ENCODE results near the gene QRFP.

The QRFP gene

DNA sequence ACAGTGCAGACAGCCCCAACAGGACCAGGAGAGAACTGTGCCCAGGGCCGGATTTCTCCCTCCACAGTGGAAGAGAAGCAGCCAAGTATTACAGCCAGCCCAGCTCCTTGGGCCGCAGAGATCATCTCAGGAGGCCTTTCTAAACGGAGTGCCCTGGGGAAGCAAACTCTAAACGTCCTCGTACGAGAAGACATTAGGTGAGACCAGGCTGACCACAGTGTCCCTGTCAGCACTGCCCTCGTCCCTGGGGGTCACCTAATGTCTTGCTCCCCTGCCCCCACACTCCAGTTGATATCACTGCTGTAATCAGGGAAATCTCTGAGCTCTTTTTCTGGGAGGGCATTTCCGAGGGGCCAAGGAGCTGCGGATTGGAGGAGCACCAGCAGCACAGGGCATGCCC lies 6.5 kb downstream of the QRFP start:
- H3K4me3 ChIP-seq (ENCODE audit: low read depth, low read length): no peak overlapping the region
- no peak for DNase-seq (ENCODE audit: low read depth)
- TF ChIP-seq, protein P1, sequence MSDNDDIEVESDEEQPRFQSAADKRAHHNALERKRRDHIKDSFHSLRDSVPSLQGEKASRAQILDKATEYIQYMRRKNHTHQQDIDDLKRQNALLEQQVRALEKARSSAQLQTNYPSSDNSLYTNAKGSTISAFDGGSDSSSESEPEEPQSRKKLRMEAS (IDR thresholded peaks at IDR 0.05; ENCODE audit: low read depth, low read length): no peak
- TF ChIP-seq, protein P2, sequence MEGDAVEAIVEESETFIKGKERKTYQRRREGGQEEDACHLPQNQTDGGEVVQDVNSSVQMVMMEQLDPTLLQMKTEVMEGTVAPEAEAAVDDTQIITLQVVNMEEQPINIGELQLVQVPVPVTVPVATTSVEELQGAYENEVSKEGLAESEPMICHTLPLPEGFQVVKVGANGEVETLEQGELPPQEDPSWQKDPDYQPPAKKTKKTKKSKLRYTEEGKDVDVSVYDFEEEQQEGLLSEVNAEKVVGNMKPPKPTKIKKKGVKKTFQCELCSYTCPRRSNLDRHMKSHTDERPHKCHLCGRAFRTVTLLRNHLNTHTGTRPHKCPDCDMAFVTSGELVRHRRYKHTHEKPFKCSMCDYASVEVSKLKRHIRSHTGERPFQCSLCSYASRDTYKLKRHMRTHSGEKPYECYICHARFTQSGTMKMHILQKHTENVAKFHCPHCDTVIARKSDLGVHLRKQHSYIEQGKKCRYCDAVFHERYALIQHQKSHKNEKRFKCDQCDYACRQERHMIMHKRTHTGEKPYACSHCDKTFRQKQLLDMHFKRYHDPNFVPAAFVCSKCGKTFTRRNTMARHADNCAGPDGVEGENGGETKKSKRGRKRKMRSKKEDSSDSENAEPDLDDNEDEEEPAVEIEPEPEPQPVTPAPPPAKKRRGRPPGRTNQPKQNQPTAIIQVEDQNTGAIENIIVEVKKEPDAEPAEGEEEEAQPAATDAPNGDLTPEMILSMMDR (IDR thresholded peaks at IDR 0.05; ENCODE audit: low read depth, low read length): no peak
- TF ChIP-seq MYC (IDR thresholded peaks at IDR 0.05; ENCODE audit: low read depth, low read length): no peak
- no peak for TF ChIP-seq POLR2A (IDR thresholded peaks at IDR 0.05; ENCODE audit: extremely low read depth, insufficient read length)

DNA sequence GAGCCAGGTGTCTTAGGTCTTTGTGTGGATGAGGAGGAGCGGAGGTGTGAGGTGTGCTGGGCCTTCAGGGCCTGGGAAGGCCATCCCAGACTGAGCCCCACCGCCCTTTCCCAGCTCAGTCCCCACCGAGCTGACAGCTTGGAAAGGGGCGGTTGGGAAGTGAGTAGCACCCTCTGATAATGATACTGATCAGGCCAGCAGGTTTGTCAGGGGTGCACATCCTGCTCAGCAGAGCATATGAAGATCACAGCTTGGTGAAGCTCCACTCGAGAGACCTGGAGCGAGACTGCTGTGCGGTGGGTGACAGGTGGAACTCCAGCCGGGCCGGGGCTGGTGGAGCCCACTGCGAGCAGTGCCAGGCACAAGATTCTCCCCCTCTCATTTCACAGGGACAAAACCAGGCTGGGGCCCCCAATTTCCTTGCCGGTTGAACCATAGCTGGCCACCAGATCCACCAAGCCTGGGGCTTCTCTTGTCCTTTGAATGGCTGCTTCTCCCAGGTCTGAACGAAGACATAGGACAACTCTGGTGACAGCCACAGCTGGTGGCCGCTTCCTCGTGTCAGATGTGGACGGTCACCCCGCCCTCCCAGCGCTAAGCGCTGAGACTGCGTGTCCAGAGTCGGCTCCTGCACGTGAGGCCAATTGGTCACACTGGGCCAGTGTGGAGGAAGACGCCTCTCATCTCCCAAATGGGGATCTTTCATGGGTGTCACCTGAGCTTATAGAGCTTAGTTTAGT lies 8.3 kb downstream of the QRFP start:
- DNase-seq (ENCODE audit: low read depth): no peak
- no peak overlapping the region for H3K4me3 ChIP-seq (ENCODE audit: low read depth, low read length)
- TF ChIP-seq, protein P1 (IDR thresholded peaks at IDR 0.05; ENCODE audit: low read depth, low read length): no peak
- no peak for TF ChIP-seq MYC (IDR thresholded peaks at IDR 0.05; ENCODE audit: low read depth, low read length)
- TF ChIP-seq, protein P2 (IDR thresholded peaks at IDR 0.05; ENCODE audit: low read depth, low read length): no peak

DNA sequence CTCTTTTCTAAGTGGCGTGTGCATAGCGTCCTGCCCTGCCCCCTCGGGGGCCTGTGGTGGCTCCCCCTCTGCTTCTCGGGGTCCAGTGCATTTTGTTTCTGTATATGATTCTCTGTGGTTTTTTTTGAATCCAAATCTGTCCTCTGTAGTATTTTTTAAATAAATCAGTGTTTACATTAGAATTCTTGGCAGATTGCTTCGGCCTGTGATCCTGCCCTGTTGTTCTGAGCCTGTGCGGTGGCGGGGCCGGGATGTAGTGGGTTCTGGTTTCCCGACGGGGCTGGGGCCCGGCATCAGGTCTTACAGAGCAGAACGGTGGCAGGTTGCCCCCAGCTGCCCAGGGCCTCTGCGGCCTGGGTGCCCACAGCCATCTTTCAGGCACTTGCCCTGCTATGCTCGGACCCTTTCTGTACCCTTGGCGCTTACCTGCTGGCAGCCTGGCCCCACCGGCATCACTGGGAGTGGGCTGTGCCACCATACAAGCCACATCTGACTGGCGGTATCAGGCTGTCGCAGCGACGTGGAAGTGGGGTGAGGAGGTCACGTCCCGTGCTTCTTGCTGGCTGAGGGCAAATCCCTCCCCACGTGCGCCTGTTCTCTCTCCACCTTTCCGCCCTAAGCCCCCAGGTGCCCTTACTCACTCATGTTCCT lies 9.0 kb downstream of the QRFP start:
- TF ChIP-seq MYC (IDR thresholded peaks at IDR 0.05; ENCODE audit: low read depth, low read length): no peak
- TF ChIP-seq, protein P2 (IDR thresholded peaks at IDR 0.05; ENCODE audit: low read depth, low read length): no peak
- TF ChIP-seq POLR2A (IDR thresholded peaks at IDR 0.05; ENCODE audit: extremely low read depth, insufficient read length): no peak
- TF ChIP-seq, protein P1 (IDR thresholded peaks at IDR 0.05; ENCODE audit: low read depth, low read length): no peak
- DNase-seq (ENCODE audit: low read depth): no peak
- H3K4me3 ChIP-seq (ENCODE audit: low read depth, low read length): no peak overlapping the region

DNA sequence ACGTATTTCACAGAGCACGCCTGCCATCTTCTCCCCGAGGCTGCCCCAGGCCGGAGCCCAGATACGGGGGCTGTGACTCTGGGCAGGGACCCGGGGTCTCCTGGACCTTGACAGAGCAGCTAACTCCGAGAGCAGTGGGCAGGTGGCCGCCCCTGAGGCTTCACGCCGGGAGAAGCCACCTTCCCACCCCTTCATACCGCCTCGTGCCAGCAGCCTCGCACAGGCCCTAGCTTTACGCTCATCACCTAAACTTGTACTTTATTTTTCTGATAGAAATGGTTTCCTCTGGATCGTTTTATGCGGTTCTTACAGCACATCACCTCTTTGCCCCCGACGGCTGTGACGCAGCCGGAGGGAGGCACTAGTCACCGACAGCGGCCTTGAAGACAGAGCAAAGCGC lies 9.6 kb downstream of the QRFP start:
- TF ChIP-seq, protein P1 (IDR thresholded peaks at IDR 0.05; ENCODE audit: low read depth, low read length): no peak
- TF ChIP-seq, protein P2 (IDR thresholded peaks at IDR 0.05; ENCODE audit: low read depth, low read length): no peak
- TF ChIP-seq MYC (IDR thresholded peaks at IDR 0.05; ENCODE audit: low read depth, low read length) (no peak), POLR2A (IDR thresholded peaks at IDR 0.05; ENCODE audit: extremely low read depth, insufficient read length) (no peak)
- H3K4me3 ChIP-seq (ENCODE audit: low read depth, low read length): no peak overlapping the region
- no peak for DNase-seq (ENCODE audit: low read depth)

DNA sequence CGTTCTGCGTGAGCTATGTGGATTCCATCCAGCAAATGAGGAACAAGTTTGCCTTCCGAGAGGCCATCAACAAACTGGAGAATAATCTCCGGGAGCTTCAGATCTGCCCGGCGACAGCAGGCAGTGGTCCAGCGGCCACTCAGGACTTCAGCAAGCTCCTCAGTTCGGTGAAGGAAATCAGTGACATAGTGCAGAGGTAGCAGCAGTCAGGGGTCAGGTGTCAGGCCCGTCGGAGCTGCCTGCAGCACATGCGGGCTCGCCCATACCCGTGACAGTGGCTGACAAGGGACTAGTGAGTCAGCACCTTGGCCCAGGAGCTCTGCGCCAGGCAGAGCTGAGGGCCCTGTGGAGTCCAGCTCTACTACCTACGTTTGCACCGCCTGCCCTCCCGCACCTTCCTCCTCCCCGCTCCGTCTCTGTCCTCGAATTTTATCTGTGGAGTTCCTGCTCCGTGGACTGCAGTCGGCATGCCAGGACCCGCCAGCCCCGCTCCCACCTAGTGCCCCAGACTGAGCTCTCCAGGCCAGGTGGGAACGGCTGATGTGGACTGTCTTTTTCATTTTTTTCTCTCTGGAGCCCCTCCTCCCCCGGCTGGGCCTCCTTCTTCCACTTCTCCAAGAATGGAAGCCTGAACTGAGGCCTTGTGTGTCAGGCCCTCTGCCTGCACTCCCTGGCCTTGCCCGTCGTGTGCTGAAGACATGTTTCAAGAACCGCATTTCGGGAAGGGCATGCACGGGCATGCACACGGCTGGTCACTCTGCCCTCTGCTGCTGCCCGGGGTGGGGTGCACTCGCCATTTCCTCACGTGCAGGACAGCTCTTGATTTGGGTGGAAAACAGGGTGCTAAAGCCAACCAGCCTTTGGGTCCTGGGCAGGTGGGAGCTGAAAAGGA lies 10.9 kb downstream of the QRFP start:
- no peak for DNase-seq (ENCODE audit: low read depth)
- H3K4me3 ChIP-seq (ENCODE audit: low read depth, low read length): no peak overlapping the region
- TF ChIP-seq MYC (IDR thresholded peaks at IDR 0.05; ENCODE audit: low read depth, low read length): no peak
- TF ChIP-seq POLR2A (IDR thresholded peaks at IDR 0.05; ENCODE audit: extremely low read depth, insufficient read length): no peak
- TF ChIP-seq, protein P1 (IDR thresholded peaks at IDR 0.05; ENCODE audit: low read depth, low read length): no peak
- TF ChIP-seq, protein P2 (IDR thresholded peaks at IDR 0.05; ENCODE audit: low read depth, low read length): no peak

All from NB4 (cell line).